Liver (tissue), 9 donors: Measurements from ENCODE around the gene UAP1. TPM values are rescaled to one million over a fixed set of nuclear protein-coding genes. Genes with fewer than 3 reads are reported as not detected.
A peak's percentile ranks its signal among the peaks of the same experiment; 100 is the strongest.

Experiments
- DNase-seq: peaks from one replicate; pipeline ENCODE4 v3.0.0-alpha.2; 2017; ENCODE audit warnings: low spot score
- H3K27ac ChIP-seq, 2 donors: one replicate each; pipeline ENCODE4 v1.7.0; 2013; ENCODE audit warnings: inconsistent platforms in 2 of 2, low read length in 2 of 2, control low read depth in 1 of 2, low read depth in 1 of 2, mild to moderate bottlenecking in 1 of 2
- H3K27me3 ChIP-seq, 4 donors: one replicate each; pipeline versions ENCODE4 v1.6.1 to v1.7.0; 2013; ENCODE audit warnings: low read length in 3 of 4, inconsistent platforms in 1 of 4, mild to moderate bottlenecking in 1 of 4, moderate library complexity in 1 of 4; ENCODE audit not compliant: control insufficient read depth in 4 of 4, insufficient read depth in 4 of 4
- H3K36me3 ChIP-seq, 4 donors: one replicate each; pipeline versions ENCODE4 v1.6.1 to v1.7.0; 2013; ENCODE audit warnings: low read length in 3 of 4, mild to moderate bottlenecking in 3 of 4, low read depth in 1 of 4, moderate library complexity in 1 of 4; ENCODE audit not compliant: control insufficient read depth in 4 of 4, insufficient read depth in 3 of 4
- H3K4me1 ChIP-seq, 4 donors: one replicate each; pipeline versions ENCODE4 v1.6.1 to v1.7.0; 2013; ENCODE audit warnings: low read length in 3 of 4, mild to moderate bottlenecking in 3 of 4, moderate library complexity in 1 of 4; ENCODE audit not compliant: control insufficient read depth in 4 of 4, insufficient read depth in 4 of 4
- H3K4me3 ChIP-seq, 3 donors: one replicate each; pipeline versions ENCODE4 v1.6.1 to v1.7.0; 2013; ENCODE audit warnings: low read length in 3 of 3, control low read depth in 1 of 3, low read depth in 1 of 3, mild to moderate bottlenecking in 1 of 3
- H3K9ac ChIP-seq, 2 donors: one replicate each; pipeline ENCODE4 v1.7.0; 2013; ENCODE audit warnings: low read length in 2 of 2, mild to moderate bottlenecking in 2 of 2, moderate library complexity in 2 of 2, control low read depth in 1 of 2, low read depth in 1 of 2
- H3K9me3 ChIP-seq, 4 donors: one replicate each; pipeline versions ENCODE4 v1.6.1 to v1.7.0; 2013; ENCODE audit warnings: low read length in 3 of 4; ENCODE audit not compliant: control insufficient read depth in 4 of 4
- ATF3 ChIP-seq: IDR thresholded peaks from 2 replicates; pipeline ENCODE4 v1.6.1; 2016; ENCODE audit warnings: antibody characterized with exemption
- CTCF ChIP-seq: fragments of 150-350 bp; IDR thresholded peaks from 2 replicates; pipeline ENCODE4 v1.5.1; 2017; ENCODE audit warnings: improper control_type of control experiment, low read depth, low read length; ENCODE audit not compliant: missing input control
- FOXA1 ChIP-seq: IDR thresholded peaks from 2 replicates; pipeline ENCODE4 v1.6.1; 2016; ENCODE audit warnings: antibody characterized with exemption
- FOXA2 ChIP-seq: IDR thresholded peaks from 2 replicates; pipeline ENCODE4 v1.6.1; 2016; ENCODE audit warnings: antibody characterized with exemption
- GABPA ChIP-seq, 2 donors: IDR thresholded peaks in 1 of 2; conservative IDR thresholded peaks in 1 of 2; 2 replicates each; pipeline ENCODE4 v1.6.1; 2016; ENCODE audit warnings: antibody characterized with exemption in 2 of 2, mild to moderate bottlenecking in 1 of 2, moderate library complexity in 1 of 2
- HNF4A ChIP-seq, 2 donors: conservative IDR thresholded peaks; 2 replicates each; pipeline ENCODE4 v1.6.1; 2016; ENCODE audit warnings: antibody characterized with exemption in 2 of 2, mild to moderate bottlenecking in 2 of 2
- HNF4G ChIP-seq: IDR thresholded peaks from 2 replicates; pipeline ENCODE4 v1.6.1; 2016; ENCODE audit warnings: antibody characterized with exemption
- JUND ChIP-seq, 2 donors: IDR thresholded peaks; 2 replicates each; pipeline ENCODE4 v1.6.1; 2016; ENCODE audit warnings: antibody characterized with exemption in 2 of 2
- NR2F2 ChIP-seq: IDR thresholded peaks from 2 replicates; pipeline ENCODE4 v1.6.1; 2016; ENCODE audit warnings: antibody characterized with exemption
- RAD21 ChIP-seq, 2 donors: IDR thresholded peaks; 2 replicates each; pipeline ENCODE4 v1.6.1; 2016; ENCODE audit warnings: antibody characterized with exemption in 2 of 2, mild to moderate bottlenecking in 2 of 2
- REST ChIP-seq: IDR thresholded peaks from 2 replicates; pipeline ENCODE4 v1.6.1; 2016; ENCODE audit warnings: antibody characterized with exemption, mild to moderate bottlenecking
- RXRA ChIP-seq, 2 donors: IDR thresholded peaks; 2 replicates each; pipeline ENCODE4 v1.6.1; 2017 to 2018; ENCODE audit warnings: antibody characterized with exemption in 2 of 2, mild to moderate bottlenecking in 1 of 2
- SP1 ChIP-seq: IDR thresholded peaks from 2 replicates; pipeline ENCODE4 v1.6.1; 2018; ENCODE audit warnings: antibody characterized with exemption, mild to moderate bottlenecking
- TAF1 ChIP-seq: conservative IDR thresholded peaks from 2 replicates; pipeline ENCODE4 v1.6.1; 2016; ENCODE audit warnings: antibody characterized with exemption, mild to moderate bottlenecking
- YY1 ChIP-seq: IDR thresholded peaks from 2 replicates; pipeline ENCODE4 v1.6.1; 2016; ENCODE audit warnings: antibody characterized with exemption, mild to moderate bottlenecking
- WGBS: extraction: QIAGEN DNeasy Blood & Tissue Kit; methylation state at CpG from one replicate; pipeline ENCODE4 v1.1.7; 2013; 5-methylcytosine and 5-hydroxymethylcytosine counted together
- polyA plus RNA-seq, 2 donors: library from polyadenylated mRNA; stranded (reverse) in 1 of 2; unstranded in 1 of 2; fragments of 200-250 nt in 1 of 2; fragments of >200 nt in 1 of 2; fragmentation: Nextera tagmentation in 1 of 2; extraction: Ambion mirVana in 1 of 2; gene quantifications; one replicate each; pipeline versions ENCODE4 v1.2.1 to v1.2.3, GENCODE V29; 2013 to 2015
- total RNA-seq, 2 donors: library from RNA; depleted of rRNA; stranded (reverse); fragments of >200 nt; gene quantifications; one replicate each; pipeline ENCODE4 v1.2.3, GENCODE V29; 2014
- TF ChIP-seq, protein P1 (sequence below): IDR thresholded peaks from 2 replicates; pipeline ENCODE4 v1.6.1; 2016; ENCODE audit warnings: antibody characterized with exemption
- donor health status: healthy.
- donor health status: healthy.
- donor health status: healthy.
- donor health status: healthy.
- donor health status: healthy.

UAP1 gene
- total and polyA plus RNA-seq, 4 donors = 28.9 to 120 (median 51.7) TPM

- peak overlapping the region in 1 of 2 donors; percentile 19 for H3K27ac ChIP-seq
These were observed 64.6 kb downstream of the UAP1 start for GRCh38 chr1:162626094-162626493.

DNA sequence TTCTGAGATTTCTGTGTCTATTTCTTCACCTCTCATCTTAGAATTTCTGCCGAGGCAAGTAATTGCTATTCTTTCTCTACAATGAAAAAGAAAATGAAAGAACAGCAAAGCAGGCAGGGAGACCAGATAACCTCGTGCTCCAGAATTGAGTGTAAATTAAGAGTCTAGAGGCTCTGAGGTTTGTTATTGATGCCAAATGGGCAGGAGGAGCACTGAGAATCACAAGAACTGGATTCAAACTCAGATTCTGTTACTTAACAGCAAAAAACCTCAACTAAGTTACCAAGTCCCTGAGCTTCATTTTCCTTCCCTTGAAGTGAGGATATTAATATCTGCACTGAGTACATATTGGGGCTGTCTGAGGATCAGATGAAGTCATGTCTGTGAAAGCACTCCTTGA is 65.2 kb downstream of the UAP1 start:
- Histone ChIP-seq H3K27me3 (no peaks in the 10 kb centered on the region), H3K9ac (no peak overlapping the region), H3K36me3 (no peaks in the 10 kb centered on the region), H3K27ac (peak overlapping the region in 1 of 2 donors; percentile 19), H3K4me3 (no peak overlapping the region), H3K4me1 (no peaks in the 10 kb centered on the region), H3K9me3 (no peaks in the 10 kb centered on the region)
- TF ChIP-seq HNF4G (no peak), SP1 (no peak), HNF4A (conservative IDR thresholded peaks at IDR 0.05) (no peak), JUND (IDR thresholded peaks at IDR 0.05) (no peak), GABPA (IDR thresholded peaks at IDR 0.05 in 1 of 2, conservative IDR thresholded peaks at IDR 0.05 in 1 of 2) (no peak), REST (no peak), TAF1 (no peak), RXRA (IDR thresholded peaks at IDR 0.05) (no peak), YY1 (no peak), FOXA1 (no peak)
- DNase-seq = no peak
- 34% methylated on average over 2 of the region's 2 CpGs for WGBS

More at GRCh38 chr1:162626094-162626493, 64.6 kb downstream of the UAP1 start:
- Histone ChIP-seq H3K4me3 (no peak overlapping the region), H3K27me3 (no peaks in the 10 kb centered on the region), H3K9ac (no peak overlapping the region), H3K36me3 (no peaks in the 10 kb centered on the region), H3K4me1 (no peaks in the 10 kb centered on the region), H3K9me3 (no peaks in the 10 kb centered on the region)
- no peak for DNase-seq
- no peak for TF ChIP-seq RAD21 (IDR thresholded peaks at IDR 0.05)
- TF ChIP-seq HNF4A (conservative IDR thresholded peaks at IDR 0.05) = no peak
- TF ChIP-seq GABPA (IDR thresholded peaks at IDR 0.05 in 1 of 2, conservative IDR thresholded peaks at IDR 0.05 in 1 of 2) = no peak
- WGBS = 69% methylated on average over 2 of the region's 2 CpGs

DNA sequence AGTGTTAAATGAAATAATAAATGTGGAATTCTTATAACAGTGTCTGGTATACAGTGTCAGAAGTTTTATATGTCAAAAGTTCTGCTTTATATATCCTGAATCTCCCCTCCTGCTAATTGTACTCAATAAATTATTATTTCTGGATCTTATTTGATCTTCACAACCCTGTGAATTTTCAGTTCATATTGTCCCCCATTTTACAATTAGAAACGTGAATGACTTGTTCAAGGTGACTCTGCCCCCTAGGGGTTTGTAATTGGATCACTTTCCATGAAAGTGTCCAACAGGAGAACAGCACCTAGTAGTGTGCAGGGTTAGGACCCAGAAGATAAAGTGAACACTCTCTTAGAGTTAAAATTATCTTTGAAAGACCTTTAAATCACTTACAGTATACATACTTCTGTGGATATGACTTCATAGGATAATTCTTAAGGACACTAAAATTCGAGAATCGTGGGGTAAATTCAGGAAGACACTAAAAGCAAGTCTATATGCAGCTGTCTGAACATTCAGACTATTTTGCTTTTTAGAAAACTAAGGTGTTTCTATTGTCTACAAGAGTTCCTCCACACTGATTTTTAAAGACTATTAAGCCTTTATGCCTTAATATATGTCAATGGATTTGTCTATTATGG is 66.3 kb downstream of the UAP1 start:
- WGBS = 63% methylated on average over 3 of the region's 3 CpGs
- Histone ChIP-seq H3K27me3 (no peaks in the 10 kb centered on the region), H3K27ac (no peak overlapping the region), H3K4me3 (no peak overlapping the region), H3K9ac (no peak overlapping the region), H3K36me3 (no peaks in the 10 kb centered on the region), H3K9me3 (no peaks in the 10 kb centered on the region), H3K4me1 (no peaks in the 10 kb centered on the region)
- TF ChIP-seq ATF3 (no peak), NR2F2 (no peak), CTCF (peak; percentile 43), FOXA2 (no peak), RAD21 (IDR thresholded peaks at IDR 0.05) (peak; percentile 72 to 80)
- TF ChIP-seq, protein P1, sequence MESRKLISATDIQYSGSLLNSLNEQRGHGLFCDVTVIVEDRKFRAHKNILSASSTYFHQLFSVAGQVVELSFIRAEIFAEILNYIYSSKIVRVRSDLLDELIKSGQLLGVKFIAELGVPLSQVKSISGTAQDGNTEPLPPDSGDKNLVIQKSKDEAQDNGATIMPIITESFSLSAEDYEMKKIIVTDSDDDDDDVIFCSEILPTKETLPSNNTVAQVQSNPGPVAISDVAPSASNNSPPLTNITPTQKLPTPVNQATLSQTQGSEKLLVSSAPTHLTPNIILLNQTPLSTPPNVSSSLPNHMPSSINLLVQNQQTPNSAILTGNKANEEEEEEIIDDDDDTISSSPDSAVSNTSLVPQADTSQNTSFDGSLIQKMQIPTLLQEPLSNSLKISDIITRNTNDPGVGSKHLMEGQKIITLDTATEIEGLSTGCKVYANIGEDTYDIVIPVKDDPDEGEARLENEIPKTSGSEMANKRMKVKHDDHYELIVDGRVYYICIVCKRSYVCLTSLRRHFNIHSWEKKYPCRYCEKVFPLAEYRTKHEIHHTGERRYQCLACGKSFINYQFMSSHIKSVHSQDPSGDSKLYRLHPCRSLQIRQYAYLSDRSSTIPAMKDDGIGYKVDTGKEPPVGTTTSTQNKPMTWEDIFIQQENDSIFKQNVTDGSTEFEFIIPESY = no peak
- DNase-seq = no peak
